Activated CD4-positive, alpha-beta T cell treated with anti-CD3 and anti-CD28 coated beads, Interleukin-2, amount 50 U/mL, for 16 hours (primary cell): ENCODE measurements around the gene ETFRF1.

Source experiments
- DNase-seq: peaks from one replicate; pipeline ENCODE4 v3.0.0-alpha.2; 2020

Gene ETFRF1

DNA sequence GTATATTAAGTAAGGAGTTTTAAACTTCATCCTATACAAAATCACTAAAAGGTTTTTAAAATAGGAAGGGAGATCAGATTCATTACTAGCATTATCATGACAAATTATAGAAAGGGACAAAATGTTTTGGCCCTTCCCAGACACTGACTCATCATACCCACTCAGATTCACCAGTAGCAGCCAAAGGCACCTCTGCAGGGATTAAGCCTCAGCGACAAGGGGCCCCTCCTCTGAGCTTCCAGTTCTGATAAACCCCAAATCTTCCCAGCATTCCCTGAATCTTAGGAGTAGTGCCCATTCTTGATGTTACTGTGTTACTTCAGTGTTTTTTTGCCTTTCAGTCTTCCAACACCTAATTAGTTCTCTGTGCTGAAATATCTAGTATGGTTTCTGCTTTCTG, 41.2 kb downstream of the ETFRF1 start:
- DNase-seq, result no peak

DNA sequence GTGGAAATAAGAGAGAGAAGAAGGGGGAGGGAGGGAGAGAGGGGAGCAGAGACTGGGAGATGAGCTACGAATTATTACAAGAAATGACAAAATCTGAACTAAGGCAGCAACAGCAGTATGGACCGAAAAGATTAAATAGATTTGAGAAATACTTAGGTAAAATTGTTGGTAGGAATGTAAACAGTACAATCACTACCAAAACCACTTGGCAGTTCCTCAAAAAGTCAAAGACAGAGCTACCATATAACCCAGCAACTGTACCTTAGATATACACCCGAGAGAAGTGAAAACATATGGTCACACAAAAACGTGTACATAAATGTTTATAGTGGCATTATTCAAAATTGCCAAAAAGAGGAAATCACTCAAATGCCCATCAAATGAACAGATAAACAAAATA, 41.6 kb downstream of the ETFRF1 start:
- DNase-seq, result no peak

DNA sequence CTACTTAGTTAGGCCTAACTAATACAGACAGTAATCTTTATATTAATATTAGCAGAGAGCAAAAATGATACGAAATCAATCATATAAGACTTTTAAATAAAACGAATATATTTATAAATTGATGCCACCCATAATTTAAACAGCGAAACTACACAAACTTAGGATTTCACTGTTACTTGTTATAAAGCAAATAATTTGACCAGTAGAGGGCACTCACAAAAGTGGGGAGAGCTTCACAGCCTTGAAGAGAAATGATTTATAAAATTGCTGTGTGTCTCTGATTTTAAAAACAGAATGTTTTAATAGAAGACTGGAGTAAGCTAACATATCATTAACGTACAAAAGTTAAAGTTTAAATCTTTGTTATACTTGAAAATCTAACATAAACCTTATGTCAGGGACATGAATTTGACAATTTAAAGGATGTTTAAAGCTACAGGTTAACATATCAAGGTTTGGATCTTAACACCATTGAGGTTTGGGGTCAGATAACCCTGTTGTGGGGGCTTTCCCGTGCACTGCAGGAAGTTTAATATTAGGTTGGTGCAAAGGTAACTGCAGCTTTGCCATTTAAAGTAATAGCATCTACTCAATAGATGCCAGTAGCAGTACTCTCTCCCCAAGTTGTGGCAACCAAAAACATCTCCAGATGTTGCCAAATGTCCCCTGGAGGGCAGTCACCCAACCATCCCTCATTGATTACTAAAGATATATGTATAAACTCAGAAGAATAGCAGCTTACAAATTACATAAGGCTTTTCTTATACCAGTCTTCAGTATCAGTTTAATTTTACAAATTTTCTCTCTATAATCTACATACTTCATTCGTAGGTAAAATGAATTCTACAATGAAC, 46.4 kb downstream of the ETFRF1 start:
- peak; percentile 51 for DNase-seq

DNA sequence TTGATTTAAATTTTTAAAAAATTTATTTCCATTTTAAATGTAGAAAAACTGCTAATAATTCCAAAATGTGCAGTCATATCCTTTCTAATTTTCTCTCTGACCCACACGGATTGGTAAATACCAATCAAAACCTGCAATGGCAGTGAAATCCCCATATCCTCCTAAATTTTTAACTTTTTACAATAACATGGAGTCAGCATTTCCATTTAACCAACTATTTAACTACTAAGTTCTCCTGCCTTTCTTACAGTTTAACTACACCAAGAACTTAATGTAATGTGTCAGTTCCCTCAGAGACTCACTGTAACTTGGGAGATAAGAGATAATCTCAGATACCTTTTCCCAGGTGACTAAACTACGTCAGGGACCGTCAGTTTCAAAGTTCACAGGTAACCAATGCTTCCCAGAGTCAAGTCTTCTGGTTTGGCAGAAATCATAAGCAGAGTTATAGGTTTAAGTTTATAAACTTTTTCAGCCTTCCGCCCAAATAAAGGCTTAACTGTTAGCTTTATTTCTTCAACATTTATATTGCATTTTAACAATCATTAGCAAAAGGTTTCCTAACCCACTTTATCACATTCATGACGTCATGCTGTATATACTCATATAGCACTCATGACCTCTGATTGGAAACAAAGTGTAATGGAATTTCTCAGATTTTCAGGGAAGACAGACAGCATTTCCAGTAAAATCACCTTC, 48.1 kb downstream of the ETFRF1 start:
- DNase-seq, result no peak

DNA sequence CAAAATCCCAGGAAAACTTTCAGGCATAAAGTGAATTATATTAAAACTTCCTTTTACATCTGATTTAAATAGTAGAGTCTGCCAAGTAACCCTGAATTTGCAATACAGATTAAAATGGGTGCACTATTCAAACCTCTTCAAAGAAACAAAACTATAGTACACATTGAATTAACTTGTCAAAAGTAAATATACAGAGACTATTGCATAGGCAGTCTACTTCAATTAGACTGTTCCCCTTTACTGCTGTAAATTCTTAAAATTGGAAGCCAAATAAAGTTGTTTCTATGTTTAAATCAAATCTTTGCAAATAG, 48.6 kb downstream of the ETFRF1 start:
- DNase-seq, result no peak

DNA sequence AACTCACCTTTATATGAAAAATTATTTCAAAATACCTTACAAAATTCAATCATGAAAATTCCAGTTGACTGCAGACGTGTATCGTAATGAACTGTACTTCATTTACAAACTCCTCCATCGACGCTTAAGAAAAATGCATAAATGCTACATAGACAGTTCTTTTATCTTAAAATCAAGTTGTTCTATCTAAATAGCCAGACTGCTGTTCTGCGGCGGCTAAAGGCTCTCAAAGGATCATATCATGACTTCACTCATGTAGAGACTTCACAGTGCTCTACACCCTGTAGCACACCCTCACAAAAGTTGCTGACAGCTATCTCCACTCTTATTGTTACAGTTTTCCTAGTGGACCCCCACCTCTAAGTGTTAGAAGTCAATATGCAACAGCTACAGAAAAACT, 50.5 kb downstream of the ETFRF1 start:
- no peak for DNase-seq

DNA sequence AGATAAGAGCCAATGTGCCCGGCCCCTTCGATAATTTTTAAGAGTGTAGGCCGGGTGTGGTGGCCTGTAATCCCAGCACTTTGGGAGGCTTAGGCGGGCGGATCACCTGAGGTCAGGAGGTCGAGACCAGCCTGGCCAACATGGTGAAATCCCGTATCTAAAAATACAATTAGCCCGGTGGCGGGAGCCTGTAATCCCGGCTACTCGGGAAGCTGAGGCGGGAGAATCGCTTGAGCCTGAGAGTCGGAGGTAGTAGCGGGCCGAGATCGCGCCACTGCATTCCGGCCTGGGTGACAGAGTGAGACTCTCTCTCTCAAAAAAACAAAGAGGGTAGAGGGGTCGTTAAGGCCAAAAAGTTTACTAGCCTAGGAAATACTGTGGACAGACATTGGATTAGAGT, 53.1 kb downstream of the ETFRF1 start:
- DNase-seq, result no peak

DNA sequence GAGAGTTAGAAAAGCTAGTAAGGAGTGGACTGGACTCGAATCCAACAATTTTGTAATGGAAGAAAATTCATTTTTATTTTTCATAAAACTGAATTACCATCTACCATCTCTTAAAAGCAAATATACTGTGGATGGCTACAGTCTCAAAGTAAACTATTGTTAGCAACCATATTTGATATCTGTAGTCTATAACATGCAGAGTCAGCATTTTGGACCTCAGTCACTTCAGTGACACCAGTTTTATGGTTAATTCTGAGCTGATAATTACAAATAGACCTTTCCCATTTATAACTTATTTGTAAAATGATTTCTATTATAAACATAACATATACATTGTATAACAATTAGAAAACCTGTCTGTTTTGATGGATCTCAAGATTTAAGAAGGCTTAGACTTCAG, 53.7 kb downstream of the ETFRF1 start:
- no peak for DNase-seq

DNA sequence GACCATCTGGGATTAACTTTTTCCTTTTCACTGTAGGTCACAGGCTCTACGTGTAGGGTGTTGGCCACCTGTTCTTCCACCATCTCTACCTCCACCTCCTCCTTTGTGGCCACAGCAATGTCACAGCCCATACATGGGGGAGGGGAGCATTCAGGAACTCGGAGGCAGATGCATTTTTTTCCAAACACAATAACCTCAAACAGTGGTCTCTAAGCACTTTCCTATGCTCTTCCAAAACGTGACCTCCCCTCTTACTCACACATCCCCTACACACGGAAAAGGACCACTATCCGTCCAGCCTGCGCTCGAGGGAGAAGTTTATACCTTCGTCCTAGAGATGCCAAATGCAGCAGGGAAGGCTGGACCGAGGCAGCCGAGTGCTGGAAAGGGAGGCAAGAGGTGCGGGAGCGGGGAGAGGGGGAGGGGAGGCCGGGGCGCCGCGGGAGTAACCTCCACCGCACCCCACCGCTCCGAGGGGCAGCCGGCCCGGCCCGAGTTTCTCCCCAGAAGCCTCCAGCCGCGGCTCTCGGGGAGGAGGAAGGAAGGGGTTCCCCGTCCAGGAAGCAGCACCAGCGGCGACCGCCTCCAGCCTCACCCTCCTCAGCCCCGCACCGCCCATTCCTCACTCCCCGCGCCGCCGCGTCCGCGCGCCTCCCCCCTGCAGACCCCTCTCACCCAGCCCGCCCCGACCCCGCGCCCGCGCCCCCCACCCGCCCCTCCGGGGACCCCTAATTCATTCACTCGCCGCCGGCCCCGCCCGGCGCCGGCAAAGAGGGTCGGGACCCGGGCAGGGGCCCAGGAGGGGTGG, 55.1 kb downstream of the ETFRF1 start:
- peak; percentile 46 for DNase-seq

DNA sequence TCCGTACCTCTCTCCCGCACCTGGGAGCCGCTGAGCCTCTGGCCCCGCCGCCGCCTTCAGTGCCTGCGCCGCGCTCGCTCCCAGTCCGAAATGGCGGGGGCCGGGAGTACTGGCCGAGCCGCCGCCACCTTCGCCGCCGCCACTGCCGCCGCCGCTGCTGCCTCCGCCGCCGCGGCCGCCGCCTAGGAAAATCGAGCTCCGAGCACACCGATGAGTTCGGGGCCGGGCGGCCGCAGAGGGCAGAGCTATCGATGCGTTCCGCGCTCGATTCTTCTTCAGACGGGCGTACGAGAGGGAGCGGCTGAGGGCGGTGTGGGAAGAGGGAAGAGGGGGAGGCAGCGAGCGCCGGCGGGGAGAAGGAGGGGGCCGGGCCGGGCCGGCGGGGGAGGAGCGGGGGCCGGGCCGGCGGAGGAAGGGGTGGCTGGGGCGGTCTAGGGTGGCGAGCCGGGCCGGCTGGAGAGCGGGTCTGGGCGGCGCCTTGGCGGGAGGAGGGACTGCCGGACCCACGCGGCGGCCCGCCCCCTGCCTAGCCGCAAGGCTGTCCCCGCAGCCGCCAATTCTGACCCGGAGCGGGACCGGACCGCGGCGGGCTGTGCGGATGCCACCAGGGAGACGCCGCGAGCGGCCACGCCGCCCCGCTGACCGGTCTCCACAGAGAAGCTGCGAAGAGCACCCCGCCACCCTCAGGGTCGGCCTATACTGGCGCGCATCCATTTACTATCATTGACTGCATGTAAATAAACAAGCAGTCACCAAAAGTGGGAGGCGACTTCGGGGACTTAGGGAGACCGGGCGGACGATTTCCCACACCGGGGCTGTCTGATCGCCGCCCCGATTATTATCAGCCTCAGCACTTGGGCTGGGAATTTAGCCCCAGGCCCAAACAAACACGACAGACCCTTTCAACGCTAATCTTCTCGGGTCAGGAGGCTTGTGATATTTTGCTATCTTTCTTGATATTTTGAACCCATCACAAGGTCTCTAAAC, 56.0 kb downstream of the ETFRF1 start, which contains the start of gene KRAS:
TSS of gene KRAS (minus strand) at position 186 of the 987 bp plus-strand sequence.
- DNase-seq, result peak; percentile 93

DNA sequence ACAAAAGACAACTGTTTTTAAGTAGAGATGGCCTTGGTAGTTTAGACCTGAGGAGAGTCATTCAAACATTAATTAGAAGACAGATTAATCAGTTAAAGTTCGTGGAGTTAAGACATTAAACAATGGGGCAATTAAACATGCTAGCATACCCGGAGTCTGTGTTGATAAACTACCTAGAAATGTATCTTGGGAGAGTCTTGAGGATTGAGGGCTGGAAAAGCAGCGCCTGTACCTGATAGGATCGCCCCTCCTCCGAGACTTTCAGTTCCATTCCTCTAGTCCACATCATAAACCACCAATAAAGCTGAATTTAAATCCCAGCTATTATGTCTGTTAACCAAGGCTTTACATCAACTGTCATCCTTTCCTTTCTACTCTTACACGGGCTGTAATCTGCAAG, 56.7 kb downstream of the ETFRF1 start:
- no peak for DNase-seq

DNA sequence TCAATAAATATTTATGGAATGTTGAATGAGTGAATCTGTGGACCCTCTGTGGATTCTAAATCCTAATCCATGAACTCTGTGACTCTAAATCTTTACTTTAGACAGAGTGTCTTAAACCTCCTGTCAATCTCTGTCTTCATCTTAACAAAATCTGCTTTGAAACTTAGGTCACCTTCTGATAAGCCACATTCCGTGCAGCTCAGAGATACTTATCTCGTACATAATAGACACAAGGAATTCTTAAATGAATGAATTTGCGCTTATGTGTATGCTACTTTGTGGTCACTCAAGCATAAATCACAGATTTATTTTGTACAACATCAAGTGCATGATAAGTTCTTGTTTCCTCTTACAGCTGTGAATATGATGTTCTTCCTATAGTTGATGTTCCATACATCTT, 57.9 kb downstream of the ETFRF1 start:
- DNase-seq, result no peak

DNA sequence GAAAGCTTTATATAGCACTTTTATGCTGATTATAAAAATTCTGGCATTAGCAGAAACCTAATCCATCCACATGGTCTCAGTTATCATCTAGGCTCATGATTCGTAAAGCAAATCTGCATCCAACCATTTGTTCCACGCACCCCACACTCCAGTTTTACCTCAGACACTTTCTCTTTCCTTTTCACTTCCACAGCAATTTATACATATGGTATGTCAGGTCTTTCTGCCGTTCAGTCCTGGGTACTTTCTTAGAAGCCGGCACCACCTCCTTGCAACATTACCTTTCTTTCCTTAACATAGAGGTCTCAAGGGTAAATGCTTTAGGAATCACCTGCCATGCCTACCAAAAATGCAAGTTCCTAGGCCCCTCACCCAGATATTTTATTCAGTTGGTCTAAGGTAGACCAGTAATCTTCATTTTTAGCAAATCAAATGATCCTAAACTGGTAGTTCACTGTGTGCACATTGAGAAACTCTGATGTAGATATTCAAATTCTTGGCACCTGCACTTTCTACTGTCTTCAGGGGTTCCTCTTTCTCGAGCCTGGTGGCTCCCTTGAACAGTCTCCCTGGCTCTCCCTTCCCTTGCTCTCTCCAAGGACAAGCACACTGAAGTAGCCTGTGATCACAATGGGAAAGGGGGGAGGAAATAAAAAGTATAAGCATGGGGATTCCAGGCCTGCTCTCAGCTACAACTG, 58.5 kb downstream of the ETFRF1 start:
- no peak for DNase-seq

DNA sequence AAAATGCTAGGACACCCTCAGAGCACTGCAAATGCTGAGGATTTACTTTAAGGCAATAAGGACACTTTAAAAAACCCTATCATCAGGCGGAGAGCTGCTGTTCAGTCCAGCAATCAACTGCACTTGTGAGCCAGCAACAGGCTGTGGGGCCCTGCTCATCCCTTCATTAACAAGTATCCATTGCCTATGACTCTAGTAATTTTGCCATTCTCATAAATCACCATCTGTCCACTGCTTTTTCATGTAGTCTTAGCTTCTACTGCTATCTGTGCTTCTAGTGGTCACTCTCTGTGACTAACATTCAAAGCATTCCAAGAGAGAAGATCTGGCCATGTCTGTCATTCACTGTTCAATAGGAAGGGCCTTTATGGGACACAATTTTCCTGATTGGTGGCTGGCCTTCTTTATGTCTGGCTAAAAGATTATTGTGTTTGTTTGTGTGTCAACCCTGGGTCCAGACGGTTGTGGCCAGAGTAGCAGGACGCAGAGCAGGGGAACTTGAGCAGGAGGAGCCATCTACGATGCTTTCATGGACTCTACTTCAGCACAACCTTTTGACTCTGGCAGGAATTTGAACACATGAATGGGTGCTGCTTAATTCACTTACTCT, 59.3 kb downstream of the ETFRF1 start:
- DNase-seq, result no peak
